K562 (cell line): ENCODE measurements around the gene MYO1D. TPM values are rescaled to one million over a fixed set of nuclear protein-coding genes. Genes with fewer than 3 reads are reported as not detected.

ENCODE experiments used
- ELK3 ChIP-seq: fragments of 450-650 bp; formaldehyde crosslinking; IDR thresholded peaks from 2 replicates; pipeline ENCODE4 v1.4.0; 2020; ENCODE audit warnings: mild to moderate bottlenecking
- EP400 ChIP-seq: fragments of 450-650 bp; IDR thresholded peaks from 2 replicates; pipeline ENCODE4 v1.6.1; 2017; ENCODE audit warnings: antibody characterized with exemption, mild to moderate bottlenecking, moderate library complexity
- FOXJ3 ChIP-seq: sonication (generic); formaldehyde crosslinking; IDR thresholded peaks from 2 replicates; pipeline ENCODE4 v1.4.0; 2020; ENCODE audit warnings: mild to moderate bottlenecking, missing genetic modification reagents
- HIVEP1 ChIP-seq: fragments of 250-450 bp; sonication (Bioruptor Pico); IDR thresholded peaks from 2 replicates; pipeline ENCODE4 v1.4.0; 2020; ENCODE audit warnings: mild to moderate bottlenecking
- HLTF ChIP-seq: fragments of 450-650 bp; IDR thresholded peaks from 2 replicates; pipeline ENCODE4 v1.6.1; 2016
- HOMEZ ChIP-seq: fragments of 250-450 bp; sonication (Bioruptor Pico); IDR thresholded peaks from 2 replicates; pipeline ENCODE4 v1.4.0; 2020; ENCODE audit warnings: mild to moderate bottlenecking, moderate library complexity
- IRF2 ChIP-seq: sonication (generic); formaldehyde crosslinking; IDR thresholded peaks from 2 replicates; pipeline ENCODE4 v1.8.1; 2022; ENCODE audit warnings: mild to moderate bottlenecking, missing genetic modification reagents
- KDM4B ChIP-seq, 2 experiments: fragments of 450-650 bp in 1 of 2; sonication (generic) in 1 of 2; IDR thresholded peaks; 2 replicates each; pipeline ENCODE4 v1.6.1; 2016 to 2017; ENCODE audit warnings: borderline replicate concordance in 2 of 2, antibody characterized with exemption in 1 of 2, low read depth in 1 of 2, mild to moderate bottlenecking in 1 of 2
- L3MBTL2 ChIP-seq: fragments of 450-650 bp; IDR thresholded peaks from 2 replicates; pipeline ENCODE4 v1.6.1; 2016; ENCODE audit warnings: mild to moderate bottlenecking, moderate library complexity
- MYNN ChIP-seq, 2 experiments: sonication (generic); formaldehyde crosslinking in 1 of 2; IDR thresholded peaks; 2 replicates each; pipeline versions ENCODE4 v1.5.0 to v1.6.1; 2016 to 2020; ENCODE audit warnings: antibody characterized with exemption in 1 of 2, missing genetic modification reagents in 1 of 2
- NCOR1 ChIP-seq: fragments of 450-650 bp; IDR thresholded peaks from 2 replicates; pipeline ENCODE4 v1.6.1; 2016; ENCODE audit warnings: mild to moderate bottlenecking, moderate library complexity
- POLR2A ChIP-seq: fragments of 450-650 bp; conservative IDR thresholded peaks from 2 replicates; pipeline ENCODE4 v1.6.1; 2016
- SMAD1 ChIP-seq: fragments of 150-350 bp; IDR thresholded peaks from 2 replicates; pipeline ENCODE4 v1.6.1; 2014; ENCODE audit warnings: low read length, low read depth; ENCODE audit not compliant: partially characterized antibody
- SNIP1 ChIP-seq: fragments of 450-650 bp; IDR thresholded peaks from 2 replicates; pipeline ENCODE4 v1.7.1; 2017; ENCODE audit warnings: low read depth, mild to moderate bottlenecking
- ZNF184 ChIP-seq: sonication (generic); formaldehyde crosslinking; IDR thresholded peaks from 2 replicates; pipeline ENCODE4 v1.5.0; 2020; ENCODE audit warnings: missing genetic modification reagents
- ZNF280B ChIP-seq: fragments of 250-450 bp; sonication (Bioruptor Pico); IDR thresholded peaks from 2 replicates; pipeline ENCODE4 v1.5.1; 2021; ENCODE audit warnings: mild to moderate bottlenecking
- ZNF311 ChIP-seq: fragments of 250-450 bp; sonication (Bioruptor Pico); IDR thresholded peaks from 2 replicates; pipeline ENCODE4 v1.4.0; 2020; ENCODE audit warnings: mild to moderate bottlenecking, moderate library complexity
- ZNF586 ChIP-seq: fragments of 450-650 bp; formaldehyde crosslinking; conservative IDR thresholded peaks from 2 replicates; pipeline ENCODE4 v1.4.0; 2020; ENCODE audit warnings: mild to moderate bottlenecking, moderate library complexity
- polyA plus RNA-seq, 8 experiments: library from polyadenylated mRNA; depleted of rRNA in 4 of 8; stranded (reverse) in 5 of 8; unstranded in 3 of 8; fragments of >200 nt; fragmentation: Nextera tagmentation in 2 of 8; fragmentation: Illumina TruSeq in 1 of 8; extraction: Ambion mirVana in 2 of 8; extraction: Trizol in 1 of 8; gene quantifications; 2 replicates each; pipeline versions ENCODE4 v1.2.1 to v1.2.3, GENCODE V29; 2011 to 2014; ENCODE audit warnings: inconsistent platforms in 1 of 8, missing spikeins in 1 of 8
- total RNA-seq, 7 experiments: library from RNA; depleted of rRNA in 6 of 7; stranded (reverse); fragments of >200 nt in 6 of 7; fragmentation: Illumina TruSeq in 2 of 7; extraction: Trizol in 2 of 7; gene quantifications; 2 replicates each; pipeline versions ENCODE4 v1.2.1 to v1.2.3, GENCODE V29; 2011 to 2021; ENCODE audit warnings: low replicate concordance in 1 of 7
- TF ChIP-seq, protein P1 (sequence below): fragments of 450-650 bp; formaldehyde crosslinking; IDR thresholded peaks from 2 replicates; pipeline ENCODE4 v1.4.0; 2020; ENCODE audit warnings: mild to moderate bottlenecking, moderate library complexity
- TF ChIP-seq, protein P2 (sequence below): fragments of 250-450 bp; sonication (Bioruptor Pico); IDR thresholded peaks from 2 replicates; pipeline ENCODE4 v1.8.0; 2022; ENCODE audit warnings: moderate library complexity, mild to moderate bottlenecking, inconsistent platforms
- TF ChIP-seq, protein P3 (sequence below): fragments of 450-650 bp; formaldehyde crosslinking; IDR thresholded peaks from 2 replicates; pipeline ENCODE4 v1.4.0; 2022; ENCODE audit warnings: mild to moderate bottlenecking, moderate library complexity

MYO1D gene
- total and polyA plus RNA-seq, 9 of the 15 experiments (the other 6 are each of a cell fraction or from before 2014, with no cell fraction given): 2.1 to 71.2 (median 45.4) TPM

DNA sequence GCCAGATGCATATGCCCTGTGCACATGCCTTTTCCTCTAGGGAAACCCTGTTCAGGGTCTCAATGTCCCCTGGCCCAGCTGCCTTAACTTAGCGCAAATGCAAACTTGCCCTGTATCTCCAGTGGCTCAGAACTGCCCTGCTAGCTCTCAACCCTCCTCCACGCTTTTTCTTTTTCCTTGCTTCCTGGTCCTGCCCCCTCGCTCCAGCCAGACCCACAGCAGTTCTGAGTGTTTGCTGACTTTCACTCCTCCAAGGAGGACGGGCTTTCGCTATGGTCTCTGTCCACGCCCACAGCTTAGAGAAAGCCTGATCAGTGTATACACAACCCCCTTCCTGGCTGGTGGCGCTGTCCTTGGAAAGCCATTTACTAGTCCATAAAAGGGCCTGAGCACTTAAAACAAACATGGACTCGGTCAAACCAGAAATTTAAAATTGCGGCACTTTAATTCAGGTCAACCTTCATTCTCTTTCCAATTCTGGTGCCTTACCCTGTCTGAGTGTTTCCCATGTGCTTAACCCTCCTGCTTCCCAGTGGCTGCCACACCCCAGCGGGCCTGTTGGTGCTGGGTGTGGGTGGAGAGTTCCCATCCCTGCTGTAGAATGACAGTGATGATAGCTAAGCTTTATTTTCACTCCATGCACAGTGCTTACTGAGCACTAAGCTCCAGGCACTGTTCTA, 35.4 kb upstream of the MYO1D start (continued):
- no peak for TF ChIP-seq ZNF586 (CRISPR knock-in tag)
- no peak for TF ChIP-seq ZNF184 (CRISPR knock-in tag)
- TF ChIP-seq POLR2A: peak; percentile 77
- TF ChIP-seq L3MBTL2: peak; percentile 84
- TF ChIP-seq MYNN (IDR thresholded peaks at IDR 0.05): no peak
- no peak for TF ChIP-seq MYNN (CRISPR knock-in tag; IDR thresholded peaks at IDR 0.05)
- TF ChIP-seq KDM4B (IDR thresholded peaks at IDR 0.05; ENCODE audit: borderline replicate concordance in 2 of 2, low read depth in 1 of 2): no peak
- TF ChIP-seq HLTF: 0 out of 2 replicates have a peak, but pooled peaks have one; percentile 49
- no peak for TF ChIP-seq ZNF280B (CRISPR knock-in tag)
- TF ChIP-seq HIVEP1 (CRISPR knock-in tag): no peak
- TF ChIP-seq ELK3 (CRISPR knock-in tag): no peak
- TF ChIP-seq FOXJ3 (CRISPR knock-in tag): no peak
- no peak for TF ChIP-seq IRF2
- no peak for TF ChIP-seq ZNF311 (CRISPR knock-in tag)
- peak; percentile 76 for TF ChIP-seq EP400
- TF ChIP-seq, protein P1, sequence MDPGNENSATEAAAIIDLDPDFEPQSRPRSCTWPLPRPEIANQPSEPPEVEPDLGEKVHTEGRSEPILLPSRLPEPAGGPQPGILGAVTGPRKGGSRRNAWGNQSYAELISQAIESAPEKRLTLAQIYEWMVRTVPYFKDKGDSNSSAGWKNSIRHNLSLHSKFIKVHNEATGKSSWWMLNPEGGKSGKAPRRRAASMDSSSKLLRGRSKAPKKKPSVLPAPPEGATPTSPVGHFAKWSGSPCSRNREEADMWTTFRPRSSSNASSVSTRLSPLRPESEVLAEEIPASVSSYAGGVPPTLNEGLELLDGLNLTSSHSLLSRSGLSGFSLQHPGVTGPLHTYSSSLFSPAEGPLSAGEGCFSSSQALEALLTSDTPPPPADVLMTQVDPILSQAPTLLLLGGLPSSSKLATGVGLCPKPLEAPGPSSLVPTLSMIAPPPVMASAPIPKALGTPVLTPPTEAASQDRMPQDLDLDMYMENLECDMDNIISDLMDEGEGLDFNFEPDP: no peak
- TF ChIP-seq, protein P2, sequence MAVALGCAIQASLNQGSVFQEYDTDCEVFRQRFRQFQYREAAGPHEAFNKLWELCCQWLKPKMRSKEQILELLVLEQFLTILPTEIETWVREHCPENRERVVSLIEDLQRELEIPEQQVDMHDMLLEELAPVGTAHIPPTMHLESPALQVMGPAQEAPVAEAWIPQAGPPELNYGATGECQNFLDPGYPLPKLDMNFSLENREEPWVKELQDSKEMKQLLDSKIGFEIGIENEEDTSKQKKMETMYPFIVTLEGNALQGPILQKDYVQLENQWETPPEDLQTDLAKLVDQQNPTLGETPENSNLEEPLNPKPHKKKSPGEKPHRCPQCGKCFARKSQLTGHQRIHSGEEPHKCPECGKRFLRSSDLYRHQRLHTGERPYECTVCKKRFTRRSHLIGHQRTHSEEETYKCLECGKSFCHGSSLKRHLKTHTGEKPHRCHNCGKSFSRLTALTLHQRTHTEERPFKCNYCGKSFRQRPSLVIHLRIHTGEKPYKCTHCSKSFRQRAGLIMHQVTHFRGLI: no peak
- TF ChIP-seq, protein P3, sequence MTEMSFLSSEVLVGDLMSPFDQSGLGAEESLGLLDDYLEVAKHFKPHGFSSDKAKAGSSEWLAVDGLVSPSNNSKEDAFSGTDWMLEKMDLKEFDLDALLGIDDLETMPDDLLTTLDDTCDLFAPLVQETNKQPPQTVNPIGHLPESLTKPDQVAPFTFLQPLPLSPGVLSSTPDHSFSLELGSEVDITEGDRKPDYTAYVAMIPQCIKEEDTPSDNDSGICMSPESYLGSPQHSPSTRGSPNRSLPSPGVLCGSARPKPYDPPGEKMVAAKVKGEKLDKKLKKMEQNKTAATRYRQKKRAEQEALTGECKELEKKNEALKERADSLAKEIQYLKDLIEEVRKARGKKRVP (CRISPR knock-in tag): no peak
- peak; percentile 68 for TF ChIP-seq SMAD1
- no peak for TF ChIP-seq NCOR1
- no peak for TF ChIP-seq HOMEZ
- no peak for TF ChIP-seq SNIP1
